GM21786 (cell line): ENCODE measurements around the gene TMEM163.
A peak's percentile ranks its signal among the peaks of the same experiment; 100 is the strongest.
"Not testable (repeated sequence)": the region's sequence is repeated elsewhere in the genome, so short reads cannot be mapped to it uniquely, and the experiment has no call there.

Source experiments
- ATAC-seq: cut with Tn5 transposase; IDR thresholded peaks from one replicate; pipeline ENCODE4 v1.9.1; 2021; ENCODE audit not compliant: unreplicated experiment

Gene TMEM163

GRCh38 chr2:134583462-134583861, 135.3 kb downstream of the TMEM163 start:
- ATAC-seq, result no peak

GRCh38 chr2:134582547-134582899, 136.3 kb downstream of the TMEM163 start:
- no peak for ATAC-seq

DNA sequence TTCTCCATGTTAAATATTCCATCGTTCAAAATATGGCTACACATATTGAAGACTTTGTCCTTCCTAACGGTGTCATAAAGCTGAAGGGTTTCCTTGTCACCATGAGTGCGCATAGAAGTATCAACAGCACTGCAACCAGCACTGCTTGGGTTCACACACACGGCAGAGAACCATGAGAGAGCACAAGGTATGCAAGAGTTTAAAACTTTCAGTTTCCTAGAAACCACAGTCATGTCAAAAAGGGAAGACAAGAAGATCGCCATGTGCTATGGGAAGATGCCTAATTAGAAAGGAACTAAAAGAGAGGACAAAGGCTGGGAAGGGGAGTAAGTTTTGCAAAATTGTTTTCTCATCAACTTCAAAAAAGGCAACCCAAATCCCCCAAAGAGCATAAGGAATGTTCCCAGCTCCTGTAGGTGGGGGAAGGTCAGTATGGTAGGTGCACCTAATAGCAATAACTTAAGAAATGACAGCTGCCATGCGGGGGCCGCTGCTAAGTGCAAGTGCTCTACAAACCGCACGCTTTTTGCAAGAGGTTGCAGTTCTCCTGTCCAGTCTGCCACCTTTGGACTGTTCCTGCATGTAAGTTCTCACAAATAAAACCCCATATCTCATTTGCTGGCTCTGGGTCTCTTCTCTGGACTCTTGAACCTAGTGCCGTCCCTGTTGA, 136.8 kb downstream of the TMEM163 start:
- peak; percentile 69 for ATAC-seq

DNA sequence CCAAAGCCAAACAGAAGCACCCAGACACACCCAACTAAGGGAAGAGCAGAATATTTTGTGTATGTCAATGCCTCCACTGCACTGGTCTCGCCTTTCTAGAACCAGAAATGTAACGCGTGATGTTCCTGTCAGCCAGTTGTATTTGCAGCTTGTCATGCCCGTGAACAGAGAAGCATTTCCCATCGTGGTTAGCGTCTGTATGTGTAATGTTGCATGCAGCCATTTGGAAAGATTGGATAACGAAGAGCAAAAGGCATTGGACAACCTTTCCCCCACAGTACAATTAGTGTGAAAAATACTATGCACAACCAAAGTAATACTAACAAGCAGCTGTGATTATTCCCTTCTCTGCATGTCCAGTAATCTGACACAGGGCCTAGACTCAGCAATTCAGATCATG, 140.5 kb downstream of the TMEM163 start:
- ATAC-seq, result no peak

DNA sequence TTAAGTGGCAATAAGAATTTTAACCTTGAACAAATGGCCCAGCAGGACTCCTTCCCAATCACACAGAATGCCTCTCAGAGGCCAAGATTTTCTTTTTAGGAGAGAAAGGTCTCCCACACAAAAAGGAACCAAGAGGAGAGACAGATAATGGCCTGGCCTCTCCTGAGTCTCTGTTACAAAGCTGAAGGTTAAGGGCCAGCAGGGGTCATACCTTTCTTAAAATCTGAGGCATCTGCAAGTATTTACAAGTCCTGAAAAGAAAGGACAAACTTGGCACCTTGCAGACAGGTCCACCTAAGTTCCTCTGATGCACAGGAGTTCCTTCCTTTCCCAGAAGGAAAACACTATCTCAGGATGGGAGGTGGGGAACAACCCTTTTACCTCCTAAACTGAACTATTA, 142.3 kb downstream of the TMEM163 start:
- no peak for ATAC-seq

- no peak for ATAC-seq
These were observed 142.9 kb downstream of the TMEM163 start for GRCh38 chr2:134575888-134576287.

DNA sequence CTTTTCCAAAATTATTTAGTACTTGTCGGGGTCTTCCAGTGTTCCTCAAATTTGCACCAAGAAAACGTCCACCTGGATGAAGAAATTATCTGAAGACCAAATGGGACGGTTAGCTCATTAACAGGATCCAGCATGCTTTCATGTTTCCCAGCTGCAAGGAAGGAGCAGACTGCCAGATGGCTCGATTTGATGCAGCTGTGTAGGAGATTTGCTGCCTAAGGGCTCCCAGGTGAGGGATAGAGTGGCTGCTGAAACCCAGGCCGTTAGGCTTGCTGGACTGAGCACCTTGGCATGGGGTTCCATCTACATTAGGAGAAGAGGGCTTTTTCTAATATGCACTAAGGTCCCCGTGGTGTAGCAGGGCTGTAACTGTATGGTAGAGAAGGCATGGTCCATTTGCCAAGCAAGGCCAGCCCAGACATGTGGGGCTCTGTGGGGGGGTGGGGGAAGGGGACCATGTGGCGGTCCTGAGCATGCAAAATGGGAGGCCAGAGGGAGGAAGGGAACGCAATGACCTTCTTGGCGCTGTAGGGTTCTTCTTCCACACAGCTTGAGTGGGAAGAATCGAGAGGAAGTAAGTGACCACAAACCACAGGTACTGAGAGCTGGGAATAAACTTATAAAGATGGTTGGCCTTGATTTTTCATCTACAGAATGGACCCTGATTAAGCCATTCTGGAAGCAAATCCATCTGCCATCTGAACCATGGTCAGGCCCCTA, 144.0 kb downstream of the TMEM163 start:
- ATAC-seq, result no peak

DNA sequence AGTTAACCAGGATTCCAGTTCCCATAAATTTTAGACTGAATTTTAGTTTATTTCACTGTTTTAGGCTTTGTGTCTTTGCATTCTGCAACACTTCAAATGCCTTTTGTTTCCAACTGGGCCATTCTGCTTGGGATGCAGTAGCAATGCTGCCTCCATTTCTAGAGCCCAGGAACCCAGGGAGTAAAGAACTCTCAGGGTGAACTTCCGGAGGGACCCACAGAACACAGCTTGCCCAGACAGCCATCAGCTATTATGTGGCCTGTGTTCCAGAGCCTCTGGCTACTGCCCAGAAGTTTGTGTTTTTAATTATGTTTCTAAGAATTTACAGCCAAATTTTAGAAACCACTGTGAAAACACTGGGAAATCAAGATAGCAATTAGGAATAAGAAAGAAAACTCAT, 145.1 kb downstream of the TMEM163 start:
- no peak for ATAC-seq

- ATAC-seq, result no peak
These were observed 145.8 kb downstream of the TMEM163 start for GRCh38 chr2:134573085-134573370.

- ATAC-seq, result no peak
These were observed 146.3 kb downstream of the TMEM163 start for GRCh38 chr2:134572314-134573084.

DNA sequence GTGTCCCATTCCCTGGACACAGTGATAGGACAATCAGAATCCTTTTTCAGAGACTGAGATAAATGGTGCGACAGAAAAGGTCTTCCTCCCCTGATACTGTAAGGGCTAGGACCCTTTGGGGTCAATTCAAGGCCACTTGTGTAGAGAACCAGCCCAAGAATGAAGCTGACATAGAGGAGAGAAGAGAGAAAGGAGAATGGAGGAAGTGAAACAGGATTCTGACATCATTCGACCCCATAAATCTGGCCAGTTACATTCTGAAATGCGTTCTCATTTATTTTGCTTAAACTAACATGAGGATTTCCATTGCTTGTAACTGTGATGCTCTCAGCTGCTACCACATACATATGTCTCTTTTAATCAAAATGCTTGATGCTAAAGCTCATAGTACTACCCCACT, 148.1 kb downstream of the TMEM163 start:
- ATAC-seq, result no peak

GRCh38 chr2:134568413-134568812, 150.4 kb downstream of the TMEM163 start:
- no peak for ATAC-seq

GRCh38 chr2:134567666-134568065, 151.1 kb downstream of the TMEM163 start:
- no peak for ATAC-seq

DNA sequence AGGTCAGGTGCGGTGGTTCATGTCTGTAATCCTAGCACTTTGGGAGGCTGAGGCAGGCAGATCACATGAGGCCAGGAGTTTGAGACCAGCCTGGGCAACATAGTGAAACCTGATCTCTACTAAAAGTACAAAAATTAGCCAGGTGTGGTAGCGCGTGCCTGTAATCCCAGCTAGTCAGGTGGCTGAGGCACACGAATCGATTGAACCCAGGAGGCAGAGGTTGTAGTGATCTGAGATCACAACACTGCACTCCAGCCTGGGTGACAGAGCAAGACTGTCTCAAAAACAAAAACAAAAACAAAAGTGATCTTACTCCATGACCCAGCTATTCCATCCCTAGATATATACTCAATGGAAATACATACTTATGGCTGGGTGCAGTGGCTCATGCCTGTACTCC, 153.8 kb downstream of the TMEM163 start:
- not testable (repeated sequence) for ATAC-seq

DNA sequence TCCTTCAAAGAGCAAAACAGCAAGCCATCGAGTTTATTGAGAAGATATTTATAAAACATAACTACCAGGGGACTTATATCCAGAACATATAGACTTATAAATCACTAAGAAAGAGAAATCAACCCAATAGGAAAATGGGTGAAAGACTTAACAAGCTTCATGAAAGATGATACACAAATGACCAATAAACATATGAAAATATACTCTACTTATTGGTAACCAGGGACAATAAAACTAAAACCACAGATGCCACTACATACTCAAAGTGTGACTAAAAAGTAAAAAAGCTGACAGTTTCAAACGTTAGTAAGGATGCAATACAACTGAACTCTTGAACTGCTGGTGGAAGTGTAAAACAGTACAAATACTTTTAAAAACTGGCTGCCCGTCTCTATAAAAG, 154.3 kb downstream of the TMEM163 start:
- no peak for ATAC-seq

DNA sequence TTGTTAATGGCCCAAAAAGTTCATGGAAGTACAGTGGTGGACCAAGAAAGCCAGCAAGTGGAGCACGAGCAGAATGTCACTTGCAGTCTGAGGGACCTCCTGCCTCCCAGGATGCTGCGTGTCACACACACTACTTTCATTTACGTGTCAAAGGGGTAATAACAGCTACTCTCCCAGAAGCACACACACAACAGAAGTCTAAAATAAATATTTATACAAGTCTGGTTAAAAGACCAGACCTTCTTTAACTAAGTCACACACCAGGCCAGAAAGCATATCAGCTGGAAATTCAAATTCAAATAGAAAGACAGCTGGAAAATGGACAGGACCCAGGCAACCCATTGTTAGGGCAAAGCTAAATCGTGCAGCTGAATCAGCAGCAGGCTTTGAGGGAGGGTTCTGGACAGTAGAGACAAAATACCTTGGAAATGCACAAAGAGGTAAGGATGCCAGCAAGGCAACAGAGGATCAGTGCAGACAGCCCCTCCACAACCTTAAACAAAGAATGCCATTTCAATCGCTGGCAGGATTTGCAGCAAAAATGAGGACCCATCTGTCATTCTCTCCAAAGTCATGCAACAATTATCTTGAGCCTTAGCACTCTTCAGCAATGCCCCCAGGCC, 160.5 kb downstream of the TMEM163 start:
- ATAC-seq, result no peak

- ATAC-seq, result no peak
These were observed 163.4 kb downstream of the TMEM163 start for GRCh38 chr2:134555411-134555810.

DNA sequence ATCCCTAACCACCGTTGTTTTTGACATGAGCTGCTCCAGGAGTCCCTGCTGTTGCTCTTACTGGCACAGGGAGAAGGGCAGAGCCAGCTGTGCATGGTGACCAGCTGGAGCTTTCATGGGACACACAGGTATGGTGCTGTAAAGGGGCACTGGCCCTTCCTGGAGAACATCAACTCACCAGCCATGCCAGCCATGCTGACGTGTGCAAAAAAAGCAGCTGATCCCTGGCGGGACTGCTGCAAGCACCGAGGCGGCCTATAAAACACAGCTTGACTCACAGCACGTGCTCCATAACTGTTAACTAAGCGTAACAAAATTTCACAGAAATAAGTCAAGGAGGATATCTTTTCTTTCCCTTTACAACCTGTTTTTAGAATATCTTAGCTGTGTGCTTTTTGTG, 165.1 kb downstream of the TMEM163 start:
- ATAC-seq, result no peak

DNA sequence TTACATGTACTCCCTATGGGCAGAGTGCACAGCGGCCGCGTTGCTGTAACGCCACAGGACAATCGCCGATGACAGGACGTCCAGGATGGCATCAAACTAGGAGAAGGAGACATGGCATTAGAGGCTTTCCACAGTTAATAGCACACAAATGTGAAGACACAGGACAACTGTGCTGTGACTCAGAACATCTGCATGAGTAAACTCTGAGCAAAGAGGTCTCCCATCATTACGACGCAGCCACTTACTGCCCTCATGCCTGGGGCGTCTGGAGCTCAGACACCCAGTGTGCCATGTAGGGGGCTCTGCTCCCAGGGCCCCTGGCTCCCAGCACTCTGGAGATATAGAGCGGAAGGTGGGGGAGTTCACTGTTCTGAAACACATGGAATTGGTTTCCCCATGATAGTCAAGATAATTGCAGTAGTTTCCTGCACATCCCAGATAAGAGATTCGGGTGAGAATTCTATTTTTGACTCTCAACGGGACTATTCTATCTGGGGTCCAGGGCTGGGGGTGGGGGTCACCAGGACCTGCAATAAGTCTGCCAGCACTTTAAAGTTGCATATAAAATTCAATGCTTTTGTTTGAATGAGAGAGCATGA, 168.1 kb downstream of the TMEM163 start:
- ATAC-seq, result no peak

GRCh38 chr2:134549104-134549503, 169.7 kb downstream of the TMEM163 start:
- ATAC-seq, result no peak

DNA sequence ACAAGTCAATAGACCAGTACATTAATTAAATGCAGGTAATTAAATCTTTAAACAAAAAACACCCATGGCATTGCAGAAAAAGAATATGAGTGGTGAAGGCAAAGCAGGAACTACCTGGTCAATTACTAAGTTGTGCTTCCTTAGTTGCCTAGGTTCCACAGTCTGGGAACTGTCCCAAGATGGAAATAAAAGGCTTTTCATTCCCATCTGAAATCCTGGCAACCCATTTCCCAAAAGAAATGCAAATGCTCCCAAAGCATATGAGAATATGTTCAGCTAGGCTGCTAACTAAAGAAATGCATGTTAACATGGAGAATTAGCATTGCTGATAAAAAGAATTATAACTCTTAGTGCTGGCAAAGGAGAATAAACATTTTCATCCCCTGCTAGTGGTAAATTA, 177.8 kb downstream of the TMEM163 start:
- ATAC-seq, result no peak
